Peyer's patch (tissue), 4 donors: ENCODE results near the gene NRXN3.

Source experiments
- CTCF ChIP-seq, 6 experiments: fragments of 450-650 bp in 4 of 6; fragments of 200-600 bp in 2 of 6; sonication (generic) in 1 of 6; IDR thresholded peaks; one replicate each; pipeline ENCODE4 v1.5.1; 2017 to 2019; ENCODE audit warnings: antibody characterized with exemption in 6 of 6, mild to moderate bottlenecking in 3 of 6, moderate library complexity in 1 of 6
- POLR2A ChIP-seq, 2 donors: fragments of 450-650 bp; IDR thresholded peaks; one replicate each; pipeline ENCODE4 v1.5.1; 2017; ENCODE audit warnings: antibody characterized with exemption in 2 of 2, mild to moderate bottlenecking in 2 of 2, moderate library complexity in 2 of 2

- TF ChIP-seq POLR2A (IDR thresholded peaks at IDR 0.05), result no peak
- no peak for TF ChIP-seq CTCF (IDR thresholded peaks at IDR 0.05)
Observed at GRCh38 chr14:79254069-79254775, 1084.0 kb downstream of the NRXN3 start.
